HG03571 (cell line): ENCODE measurements around the gene NAE1.

ENCODE experiments used
- ATAC-seq: cut with Tn5 transposase; IDR thresholded peaks from one replicate; pipeline ENCODE4 v1.9.1; 2021; ENCODE audit not compliant: unreplicated experiment

NAE1 gene

DNA sequence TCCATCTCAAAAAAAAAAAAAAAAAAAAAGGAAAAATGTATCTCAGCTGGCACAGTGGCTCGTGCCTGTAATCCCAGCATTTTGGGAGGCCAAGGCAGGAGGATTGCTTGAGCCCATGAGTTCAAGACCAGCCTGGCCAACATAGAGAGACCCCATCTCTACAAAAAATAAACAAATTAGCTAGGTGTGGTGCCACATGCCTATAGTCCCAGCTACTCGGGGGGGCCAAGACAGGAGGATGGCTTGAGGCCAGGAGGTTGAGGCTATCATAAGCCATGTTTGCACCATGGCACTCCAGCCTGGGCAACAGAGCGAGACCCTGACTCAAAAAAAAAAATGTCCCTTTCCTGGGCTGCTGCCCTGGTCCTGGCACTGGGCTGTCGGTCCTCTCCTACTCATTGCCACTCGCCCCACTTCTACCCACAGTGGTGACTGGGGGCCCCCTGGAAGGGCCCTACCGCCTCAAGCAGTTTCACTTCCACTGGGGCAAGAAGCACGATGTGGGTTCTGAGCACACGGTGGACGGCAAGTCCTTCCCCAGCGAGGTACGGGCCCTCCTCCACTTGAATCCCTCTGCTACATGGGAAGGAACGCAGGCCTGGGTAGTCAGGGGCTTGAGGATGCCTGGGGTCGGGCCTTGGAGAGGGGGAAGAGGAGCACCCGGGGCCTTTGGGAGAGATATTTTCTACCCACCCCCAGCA lies 19.5 kb upstream of the NAE1 start:
- no peak for ATAC-seq

DNA sequence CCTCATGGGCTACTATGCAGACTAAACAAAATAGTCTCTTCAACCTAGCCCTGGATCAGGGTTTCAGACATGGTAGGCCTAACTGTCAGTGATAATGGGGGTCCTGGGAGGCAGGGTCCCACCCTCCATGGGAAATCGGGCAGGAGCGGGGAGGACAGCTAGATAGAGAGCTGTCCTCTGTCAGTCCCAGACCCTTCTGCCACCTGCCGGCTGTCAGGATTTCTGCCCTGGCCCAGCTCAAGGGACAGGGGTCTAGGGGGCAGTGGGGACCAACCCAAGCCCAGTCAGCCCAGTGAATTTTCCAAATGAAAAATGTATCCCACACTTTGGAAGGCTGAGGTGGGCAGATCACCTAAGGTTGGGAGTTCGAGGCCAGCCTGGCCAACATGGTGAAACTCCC lies 18.8 kb upstream of the NAE1 start:
- no peak for ATAC-seq

DNA sequence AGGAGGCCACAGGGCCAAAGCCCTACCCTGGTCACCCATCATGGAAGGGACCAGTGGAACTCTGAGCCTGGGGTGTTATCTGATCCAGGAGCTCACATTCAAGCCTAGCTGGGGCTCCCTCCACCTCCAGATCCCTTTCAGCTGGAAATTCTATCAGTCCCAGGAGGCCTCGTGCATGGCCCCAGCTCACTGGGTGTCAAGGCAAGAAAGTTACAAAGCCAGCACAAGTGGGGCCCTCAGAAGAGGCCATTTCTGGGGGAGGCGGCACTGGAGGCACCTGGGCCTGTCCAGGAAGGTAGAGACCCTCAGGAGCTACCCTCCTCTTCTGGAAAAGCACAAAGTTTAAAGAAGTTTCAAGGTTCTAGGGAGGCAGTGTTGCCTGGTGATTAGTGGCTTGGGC lies 18.2 kb upstream of the NAE1 start:
- ATAC-seq = no peak

DNA sequence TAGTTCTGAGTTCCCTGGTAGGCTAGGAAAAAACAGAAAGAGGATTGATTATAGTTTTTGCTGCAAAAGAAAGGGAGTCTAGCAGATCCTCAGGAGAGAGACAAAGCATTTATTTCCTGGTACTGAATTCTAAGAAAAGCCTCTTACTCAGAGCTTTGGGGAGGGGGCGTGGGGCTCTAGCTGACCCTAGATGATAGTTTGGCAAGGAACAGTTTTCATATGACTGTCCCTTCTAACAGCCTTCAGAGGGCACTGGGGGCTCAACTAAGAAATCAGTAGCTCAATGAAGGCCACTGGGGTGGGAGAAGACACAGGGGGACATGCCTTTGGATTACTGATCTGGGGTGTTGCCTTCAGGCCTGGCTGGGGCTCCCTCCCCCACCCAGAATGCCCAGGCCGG lies 17.4 kb upstream of the NAE1 start:
- ATAC-seq = no peak

DNA sequence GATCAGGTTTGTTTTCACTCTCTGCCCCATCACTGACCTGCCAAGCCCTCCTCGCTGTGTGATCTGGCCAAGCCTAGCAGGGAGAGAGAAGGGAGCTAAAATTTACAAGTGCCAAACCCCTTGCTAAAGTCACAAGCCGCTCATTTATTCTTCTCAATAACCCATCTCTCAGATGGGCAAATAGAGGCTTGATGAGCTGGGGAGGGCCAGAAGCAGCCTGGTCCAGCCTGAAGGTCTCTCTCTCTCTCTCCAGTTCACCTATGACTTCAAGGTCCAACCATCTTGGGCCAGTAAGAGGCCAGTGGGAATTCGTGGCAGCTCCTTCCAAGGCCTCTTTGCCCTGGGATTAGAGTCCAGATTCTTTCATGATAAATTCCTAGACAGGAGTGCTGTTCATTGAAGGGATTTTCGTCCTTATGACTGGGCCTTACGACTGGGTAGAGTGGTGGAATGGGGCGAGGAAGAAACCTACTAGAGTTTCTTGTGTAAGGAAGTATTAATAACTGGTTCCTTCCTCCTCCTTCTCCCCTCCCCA lies 16.8 kb upstream of the NAE1 start:
- ATAC-seq = no peak

DNA sequence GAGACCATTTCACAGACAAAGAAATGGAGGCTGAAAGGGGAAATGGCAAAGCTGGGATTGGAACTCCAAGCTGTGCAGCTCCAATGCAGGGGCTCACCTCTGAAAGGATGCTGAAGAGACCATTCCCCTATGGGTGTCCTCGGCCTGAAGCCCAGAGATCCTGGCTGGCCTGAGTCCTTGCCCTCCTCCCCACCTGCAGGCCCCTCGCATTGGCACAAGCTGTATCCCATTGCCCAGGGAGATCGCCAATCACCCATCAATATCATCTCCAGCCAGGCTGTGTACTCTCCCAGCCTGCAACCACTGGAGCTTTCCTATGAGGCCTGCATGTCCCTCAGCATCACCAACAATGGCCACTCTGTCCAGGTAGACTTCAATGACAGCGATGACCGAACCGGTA lies 16.1 kb upstream of the NAE1 start:
- ATAC-seq = no peak

DNA sequence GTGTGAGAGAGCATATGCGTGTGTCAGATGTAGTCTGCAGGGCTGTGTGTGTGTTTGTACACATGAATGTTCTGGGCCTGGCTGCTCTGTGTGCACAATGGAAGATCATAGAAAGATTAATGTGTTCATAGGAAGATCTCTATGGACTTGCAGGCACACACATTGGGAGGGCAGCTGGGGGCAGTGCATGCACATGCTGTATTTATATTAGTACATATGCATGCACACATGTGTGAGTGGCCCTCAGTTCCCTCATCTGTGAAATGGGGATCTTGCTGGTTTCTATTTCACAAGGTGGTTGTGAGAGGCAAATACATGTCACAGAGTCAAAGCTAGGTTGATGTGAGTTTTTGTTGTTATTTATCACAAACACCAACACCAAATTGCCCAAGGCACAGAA lies 15.5 kb upstream of the NAE1 start:
- no peak for ATAC-seq

DNA sequence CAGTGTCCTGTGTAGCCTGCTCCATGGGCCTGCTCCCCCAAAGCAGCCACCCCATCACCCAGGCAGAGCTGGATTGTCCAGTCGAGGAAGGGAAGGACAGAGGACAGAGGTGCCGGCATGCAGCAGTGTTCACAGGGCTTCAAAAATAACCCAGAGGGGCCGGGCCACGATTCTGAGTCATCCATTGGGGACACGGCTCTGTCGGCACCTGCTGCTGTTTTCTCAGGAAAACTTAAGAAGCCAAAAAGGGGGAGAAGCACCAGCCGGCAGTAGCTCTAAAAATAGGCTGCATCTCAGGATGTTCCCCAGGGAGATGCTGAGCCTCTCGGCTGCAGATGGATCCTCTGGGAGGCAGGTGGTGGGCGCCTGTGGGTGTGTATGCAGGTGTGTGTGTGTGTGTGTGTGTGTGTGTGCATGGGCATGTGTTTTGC lies 15.0 kb upstream of the NAE1 start:
- ATAC-seq = no peak

DNA sequence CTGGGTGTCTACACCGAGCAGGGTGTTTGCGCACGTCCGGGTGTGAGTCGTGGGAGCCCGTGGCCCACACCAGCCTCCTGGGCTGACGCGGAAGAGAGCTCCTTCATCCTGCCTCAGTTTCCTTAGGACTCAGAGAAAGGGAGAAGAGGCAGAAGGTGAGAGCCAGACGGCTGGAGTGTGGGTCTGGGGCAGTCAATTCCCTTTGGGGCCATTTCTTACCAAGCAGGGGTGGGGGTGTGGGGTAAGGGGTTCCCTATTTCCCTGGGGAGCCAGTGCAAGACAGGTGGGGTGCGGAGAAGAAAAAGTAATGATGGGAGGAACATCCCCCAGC lies 14.3 kb upstream of the NAE1 start:
- ATAC-seq = no peak

DNA sequence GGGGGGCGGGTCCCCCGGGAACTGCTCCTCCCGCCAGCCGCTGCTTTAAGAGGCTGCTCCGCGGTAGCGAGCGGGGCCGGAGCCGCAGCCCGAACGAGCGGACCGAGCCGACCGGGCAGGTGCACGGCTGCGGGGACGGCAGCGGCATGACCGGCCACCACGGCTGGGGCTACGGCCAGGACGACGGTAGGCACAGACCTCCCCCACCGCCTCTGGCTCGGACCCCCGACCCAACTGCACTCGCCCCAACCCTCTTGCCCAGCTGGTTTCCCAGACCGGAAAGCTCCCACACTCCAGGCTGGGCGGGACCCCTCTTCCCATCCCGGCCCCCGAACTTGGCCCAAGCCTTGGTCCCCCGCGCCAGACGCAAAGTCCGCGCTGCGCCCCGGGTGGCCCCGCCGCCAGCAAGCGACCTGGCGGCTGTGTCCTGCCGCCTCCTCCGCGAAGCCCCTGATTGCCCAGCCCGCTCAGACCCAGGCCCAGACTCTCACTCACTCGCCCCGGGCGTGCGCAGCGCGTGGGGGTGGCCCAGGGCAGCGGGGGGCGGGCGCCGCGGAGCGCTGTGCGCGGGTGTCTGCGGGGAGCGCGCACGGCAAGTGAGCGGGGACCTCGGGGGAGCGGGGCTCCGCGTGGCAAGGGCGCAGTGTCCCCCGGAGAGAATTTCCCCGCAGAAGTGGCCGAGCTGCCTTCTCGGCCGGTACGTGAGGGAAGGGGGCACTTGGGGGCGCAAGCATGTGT lies 13.7 kb upstream of the NAE1 start, which contains the start of gene CA7:
Gene CA7 (plus strand): TSS at position 73 of the 738 bp plus-strand sequence. CDS start 74 bp downstream, at position 147.
- ATAC-seq = no peak

DNA sequence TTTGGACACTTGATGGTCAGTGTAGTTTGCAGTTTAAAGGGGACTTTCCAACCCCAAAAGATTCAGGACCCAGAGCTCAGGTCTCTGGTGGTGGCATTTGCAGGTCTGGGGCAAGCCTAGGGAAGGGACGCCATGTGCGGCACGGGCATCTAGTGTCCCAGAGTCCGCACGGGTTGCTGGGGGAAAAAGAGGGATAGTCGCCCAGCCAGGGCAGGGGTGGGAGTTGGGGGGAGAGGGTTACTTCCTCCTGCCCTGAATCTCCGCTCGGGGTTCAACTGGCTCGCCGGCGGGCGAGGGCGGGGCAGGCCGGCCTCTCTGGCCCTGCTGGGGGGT lies 13.2 kb upstream of the NAE1 start:
- ATAC-seq = no peak

DNA sequence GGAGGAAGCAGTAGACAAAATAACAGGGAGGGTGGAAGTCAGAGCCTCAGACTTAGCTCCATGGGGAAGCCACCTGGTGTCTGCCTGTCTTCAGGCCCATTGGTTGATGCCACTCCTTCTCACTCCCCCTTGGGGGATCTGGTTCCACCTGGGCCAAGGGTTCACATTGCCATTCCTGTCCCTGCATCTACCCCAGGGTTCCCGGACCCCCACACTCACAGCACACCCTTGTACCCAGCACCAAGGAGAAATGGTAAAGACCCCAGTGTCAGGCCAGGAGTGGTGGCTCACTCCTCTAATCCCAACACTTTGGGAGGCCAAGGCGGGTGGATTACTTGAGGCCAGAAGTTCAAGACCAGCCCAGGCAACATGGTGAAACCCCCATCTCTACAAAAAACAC lies 12.4 kb upstream of the NAE1 start:
- no peak for ATAC-seq

DNA sequence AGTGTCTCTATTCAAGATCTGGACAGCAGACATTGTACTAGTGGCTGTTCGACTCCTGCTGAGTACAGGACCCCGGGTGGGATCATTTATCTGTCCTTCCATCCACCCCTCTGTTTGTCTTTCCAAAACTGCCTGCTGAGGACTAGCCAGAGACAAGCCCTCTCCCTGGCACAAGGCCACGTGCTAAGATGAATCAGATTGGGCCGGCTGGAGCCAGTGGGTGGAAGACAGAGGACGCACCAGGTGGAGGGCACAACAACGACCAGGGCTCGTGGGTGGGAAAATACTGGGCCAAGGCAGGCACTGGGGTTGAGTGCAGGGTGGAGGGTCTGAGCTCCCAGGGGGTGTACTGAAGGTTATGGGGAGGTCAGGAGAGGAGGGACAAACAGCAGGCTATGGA lies 12.0 kb upstream of the NAE1 start:
- ATAC-seq = no peak

DNA sequence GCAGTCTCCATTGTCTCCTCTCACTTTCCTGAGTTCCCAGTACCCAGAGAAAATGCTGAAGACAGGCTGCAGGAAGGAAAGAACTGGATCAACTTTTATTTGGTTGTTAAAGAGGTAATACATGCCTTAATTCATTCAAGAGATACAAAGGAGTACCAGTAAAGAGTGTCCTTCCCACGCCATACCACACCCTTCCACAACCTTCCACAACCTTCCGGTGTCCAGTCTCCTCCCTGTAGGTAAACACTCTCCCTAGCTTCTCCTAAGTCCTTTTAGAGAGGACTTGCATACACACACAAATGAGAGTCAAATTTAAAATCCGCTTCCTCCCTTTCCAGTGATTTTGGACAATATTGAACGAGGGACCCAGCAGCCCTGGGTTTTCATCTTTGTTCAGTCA lies 10.6 kb upstream of the NAE1 start:
- no peak for ATAC-seq

DNA sequence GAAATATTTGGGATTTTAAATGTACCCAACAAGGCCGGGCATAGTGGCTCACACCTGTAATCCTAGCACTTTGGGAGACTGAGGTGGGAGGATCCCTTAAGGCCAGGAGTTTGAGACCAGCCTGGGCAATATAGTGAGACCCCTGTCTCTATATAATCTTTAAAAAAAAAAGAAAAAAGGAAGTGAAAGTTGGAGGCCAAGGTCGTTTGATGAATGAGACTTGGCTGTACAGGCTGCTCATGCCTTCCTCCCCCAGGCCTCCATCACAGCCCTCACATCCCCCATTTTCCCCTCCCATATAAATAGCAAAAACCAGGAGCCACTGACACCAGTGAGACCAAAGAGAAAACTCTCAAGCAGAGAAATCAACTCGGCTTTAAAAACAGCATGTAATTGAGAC lies 10.1 kb upstream of the NAE1 start:
- no peak for ATAC-seq

DNA sequence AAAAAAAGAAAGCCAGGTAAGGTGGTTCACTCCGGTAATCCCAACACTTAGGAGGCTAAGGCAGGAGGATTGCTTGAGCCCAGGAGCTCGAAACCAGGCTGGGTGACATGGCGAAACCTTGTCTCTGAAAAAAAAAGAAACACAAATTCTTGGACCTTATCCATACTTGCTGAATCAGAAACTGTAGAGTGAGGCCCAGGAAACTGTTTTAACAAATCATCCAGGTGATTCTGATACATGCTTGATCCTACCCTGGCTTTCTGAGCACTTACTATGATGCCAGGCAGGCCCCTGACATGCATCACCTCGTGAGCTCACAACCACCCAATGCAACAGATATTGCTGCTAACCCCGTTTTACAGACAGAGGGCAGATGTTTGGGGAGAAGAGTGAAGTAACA lies 4.0 kb upstream of the NAE1 start:
- ATAC-seq = no peak

DNA sequence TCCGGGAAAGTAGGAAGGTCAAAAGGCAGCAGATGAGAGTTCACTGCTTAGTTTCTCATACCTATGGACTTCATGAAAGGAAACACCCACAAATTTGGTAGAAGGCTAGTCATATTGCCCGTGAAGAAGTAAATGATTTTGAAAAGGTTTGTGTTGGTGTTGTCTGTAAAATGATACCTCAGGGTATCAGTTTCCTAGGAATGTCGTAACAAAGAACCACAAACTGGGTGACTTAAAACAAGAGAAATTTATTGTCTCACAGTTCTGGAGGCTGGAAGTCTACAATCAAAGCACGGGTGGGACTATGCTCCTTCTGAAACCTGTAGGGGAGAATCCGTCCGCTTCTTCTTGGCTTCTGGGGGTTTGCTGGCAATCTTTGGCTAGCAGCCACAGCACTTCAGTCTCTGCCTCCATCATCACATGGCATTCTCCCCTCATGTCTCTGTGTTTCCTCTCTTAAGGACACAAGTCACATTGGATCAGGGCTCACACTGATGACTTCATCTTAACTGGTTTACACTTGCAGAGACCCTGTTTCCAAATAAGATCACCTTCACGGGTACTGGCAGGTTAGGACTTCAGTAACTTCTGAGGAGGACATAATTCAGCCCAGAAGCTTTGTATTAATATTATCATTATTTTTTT lies 2.0 kb upstream of the NAE1 start:
- no peak for ATAC-seq

DNA sequence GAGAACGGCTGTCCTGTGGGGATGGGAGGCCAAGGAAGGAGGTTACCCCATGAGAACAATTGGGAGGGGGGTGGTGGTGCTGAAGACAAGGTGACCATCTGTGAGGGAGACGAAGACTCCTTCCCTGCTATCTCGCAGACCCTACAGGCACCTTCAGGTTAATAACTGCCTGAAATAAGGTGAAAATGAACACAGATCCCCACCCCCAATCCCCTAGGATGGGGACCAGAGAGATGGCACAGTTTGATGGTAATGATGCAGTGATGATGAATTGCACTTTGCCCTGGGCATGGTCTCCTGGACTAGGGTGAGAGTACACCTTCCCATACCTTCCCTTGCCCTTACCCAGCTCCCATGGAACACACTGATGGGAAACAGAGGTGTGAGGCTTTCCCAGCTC lies 1.4 kb upstream of the NAE1 start:
- no peak for ATAC-seq

DNA sequence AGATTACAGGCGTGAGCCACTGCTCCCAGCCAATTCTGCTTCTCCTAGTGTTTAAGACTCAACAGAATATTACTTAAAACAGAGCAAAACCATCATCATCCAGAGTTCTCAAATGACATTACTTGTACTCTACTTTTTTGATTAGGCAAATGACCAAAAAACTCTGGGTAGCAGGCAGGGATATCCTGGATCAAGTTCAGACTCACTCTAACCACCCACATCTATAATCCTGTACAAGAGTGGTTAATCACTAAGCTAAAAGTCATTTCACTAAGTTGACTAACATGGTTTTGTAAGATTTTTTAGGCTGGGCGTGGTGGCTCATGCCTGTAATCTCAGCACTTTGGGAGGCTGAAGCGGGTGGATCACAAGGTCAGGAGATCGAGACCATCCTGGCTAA lies 6.8 kb downstream of the NAE1 start:
- ATAC-seq = no peak

DNA sequence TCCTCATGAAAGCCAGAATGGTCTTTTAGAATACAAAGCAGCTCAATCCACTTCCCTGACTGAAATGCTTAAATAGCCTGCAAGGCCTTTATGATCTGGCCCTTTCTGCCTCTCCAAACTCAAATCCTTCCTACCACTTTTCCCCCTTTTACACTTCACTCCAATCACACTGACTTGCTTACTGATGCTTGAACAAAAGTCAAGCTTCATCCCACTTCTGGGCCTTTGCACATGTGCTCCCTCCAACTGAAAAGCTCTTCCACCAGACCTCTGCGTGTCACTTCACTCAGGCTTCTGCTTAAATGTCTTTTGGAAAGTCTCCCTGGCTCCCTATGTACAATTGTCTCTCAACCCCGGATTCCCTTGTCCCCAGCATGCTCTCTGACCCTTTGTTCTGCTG lies 16.0 kb downstream of the NAE1 start:
- no peak for ATAC-seq

DNA sequence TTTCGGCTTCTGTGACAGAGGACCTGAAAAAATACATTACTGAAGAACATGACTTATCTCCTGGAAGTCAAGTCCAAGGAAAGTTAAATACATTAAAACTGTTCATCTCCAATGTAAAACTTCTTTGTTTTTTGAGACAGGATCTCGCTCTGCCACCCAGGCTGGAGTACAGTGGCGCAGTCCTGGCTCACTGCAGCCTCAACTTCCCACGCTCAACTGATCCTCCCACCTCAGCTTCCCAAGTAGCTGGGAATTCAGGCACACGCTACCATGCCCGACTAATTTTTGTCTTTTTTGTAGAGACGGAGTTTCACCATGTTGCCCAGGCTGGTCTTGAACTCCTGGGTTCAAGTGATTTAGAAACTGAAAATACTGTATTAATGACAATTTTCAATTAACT lies 19.7 kb downstream of the NAE1 start:
- no peak for ATAC-seq

DNA sequence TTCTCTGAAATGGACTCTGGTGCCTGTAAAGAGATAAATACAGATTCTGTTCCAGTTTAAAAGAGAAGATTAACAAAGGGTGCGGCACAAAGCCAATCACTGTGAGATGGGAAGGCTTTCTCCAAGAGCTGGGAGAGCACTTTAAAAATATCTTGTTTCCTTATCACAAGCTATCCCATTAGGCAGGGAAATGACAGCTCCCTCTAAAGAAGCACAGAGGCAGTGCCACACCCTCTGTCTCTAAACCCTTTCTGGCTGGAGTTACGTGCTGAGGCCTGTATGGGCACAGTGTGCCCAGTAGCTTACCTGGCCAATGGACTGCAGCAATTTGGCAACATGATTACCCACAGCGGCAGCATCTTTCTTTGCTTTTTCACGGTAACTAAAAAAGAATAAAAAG lies 20.4 kb downstream of the NAE1 start:
- no peak for ATAC-seq
